ENCODE results near the gene FXYD4.
A peak's percentile ranks its signal among the peaks of the same experiment; 100 is the strongest.
"Not testable (repeated sequence)": the region's sequence is repeated elsewhere in the genome, so short reads cannot be mapped to it uniquely, and the experiment has no call there.

Gene FXYD4, protein sequence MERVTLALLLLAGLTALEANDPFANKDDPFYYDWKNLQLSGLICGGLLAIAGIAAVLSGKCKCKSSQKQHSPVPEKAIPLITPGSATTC

DNA sequence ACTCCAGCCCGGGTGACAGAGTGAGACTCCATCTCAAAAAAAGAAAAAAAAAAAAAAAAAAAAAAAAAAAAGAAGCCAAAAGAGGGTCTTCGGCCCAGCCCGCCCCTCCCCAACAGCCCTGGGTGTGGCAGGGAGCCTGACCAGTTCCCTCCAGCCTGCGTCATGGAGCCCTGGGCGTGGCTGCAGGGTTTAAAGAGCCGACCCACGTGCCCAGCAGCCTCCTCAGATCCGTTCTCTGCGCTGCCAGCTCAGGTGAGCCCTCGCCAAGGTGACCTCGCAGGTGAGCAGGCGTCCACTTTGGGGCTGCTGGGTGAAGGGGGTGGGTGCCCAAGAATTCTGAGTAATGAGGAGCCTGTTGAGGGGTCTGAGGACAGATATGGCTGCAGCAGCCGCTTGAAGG, at the start of gene FXYD4:
Gene FXYD4 (plus strand): TSS at position 219 of the 400 bp plus-strand sequence. CDS start 2,111 bp downstream, outside the sequence.
- DNase-seq = no peak

- DNase-seq = peak; percentile 32
These were observed 49.1 kb upstream of the FXYD4 start for GRCh38 chr10:43322331-43322730.

- DNase-seq = peak; percentile 93
These were observed 48.7 kb upstream of the FXYD4 start for GRCh38 chr10:43322769-43323168.

GRCh38 chr10:43323245-43323644, 48.2 kb upstream of the FXYD4 start:
- no peak for DNase-seq

- no peak for DNase-seq
These were observed 46.6 kb upstream of the FXYD4 start for GRCh38 chr10:43324876-43325275.

DNA sequence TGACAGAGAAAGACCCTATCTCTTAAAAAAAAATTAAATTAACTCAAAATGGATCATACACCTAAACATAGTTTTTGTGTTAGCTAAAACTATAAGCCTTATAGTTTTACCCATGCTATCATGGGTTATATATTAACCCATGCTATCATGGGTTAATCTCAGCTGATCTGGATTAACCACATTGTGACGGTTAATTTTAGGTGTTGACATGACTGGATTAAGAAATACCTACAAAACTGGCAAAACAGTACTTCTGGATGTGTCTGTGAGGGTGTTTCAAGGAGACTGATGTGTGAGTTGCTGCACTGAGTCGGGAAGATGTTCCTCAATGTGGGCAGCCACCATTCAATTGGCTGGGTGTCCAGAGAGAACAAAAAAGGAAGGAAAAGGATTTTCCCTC, 44.3 kb upstream of the FXYD4 start:
- DNase-seq = no peak

DNA sequence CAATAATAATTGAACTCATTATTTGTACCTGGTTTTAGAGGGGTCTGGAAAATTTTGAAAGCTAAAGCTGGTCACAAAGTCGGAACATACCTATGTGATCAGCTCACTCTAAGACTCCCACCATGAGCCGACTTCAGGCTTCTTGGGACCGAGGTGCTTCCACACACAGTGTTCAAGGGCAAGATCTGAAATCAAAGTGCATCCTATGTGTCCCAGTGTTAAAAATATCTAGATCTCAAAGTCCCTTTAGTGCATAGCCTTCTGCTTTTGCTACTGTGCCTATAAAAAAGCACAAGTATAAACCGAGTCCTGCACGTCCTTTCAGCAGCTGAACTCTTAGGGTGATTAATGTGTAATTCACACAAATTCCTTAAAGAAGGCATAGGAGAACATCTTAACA, 43.5 kb upstream of the FXYD4 start:
- DNase-seq = no peak

GRCh38 chr10:43328810-43329209, 42.6 kb upstream of the FXYD4 start:
- DNase-seq = not testable (repeated sequence)

DNA sequence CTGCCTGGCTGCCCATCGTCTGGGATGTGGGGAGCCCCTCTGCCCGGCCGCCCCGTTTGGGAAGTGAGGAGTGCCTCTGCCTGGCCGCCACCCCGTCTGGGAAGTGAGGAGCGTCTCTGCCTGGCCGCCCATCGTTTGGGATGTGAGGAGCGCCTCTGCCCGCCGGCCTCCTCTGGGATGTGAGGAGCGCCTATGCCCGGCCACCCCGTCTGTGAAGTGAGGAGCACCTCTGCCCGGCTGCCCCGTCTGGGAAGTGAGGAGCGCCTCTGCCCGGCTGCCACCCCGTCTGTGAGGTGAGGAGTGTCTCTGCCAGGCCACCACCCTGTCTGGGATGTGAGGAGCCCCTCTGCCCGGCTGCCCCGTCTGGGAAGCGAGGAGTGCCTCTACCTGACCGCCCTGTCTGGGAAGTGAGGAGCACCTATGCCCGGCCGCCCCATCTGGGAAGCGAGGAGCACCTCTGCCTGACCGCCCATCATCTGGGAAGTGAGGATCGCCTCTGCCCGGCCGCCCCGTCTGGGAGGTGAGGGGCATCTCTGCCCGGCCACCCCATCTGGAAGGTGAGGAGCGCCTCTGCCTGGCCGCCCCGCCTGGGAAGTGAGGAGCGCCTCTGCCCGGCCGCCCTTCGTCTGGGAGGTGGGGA, 42.1 kb upstream of the FXYD4 start:
- not testable (repeated sequence) for DNase-seq

GRCh38 chr10:43330049-43330823, 41.2 kb upstream of the FXYD4 start:
- DNase-seq = not testable (repeated sequence)

- DNase-seq = not testable (repeated sequence)
These were observed 40.7 kb upstream of the FXYD4 start for GRCh38 chr10:43330824-43331127.

GRCh38 chr10:43333653-43334052, 37.8 kb upstream of the FXYD4 start:
- no peak for DNase-seq

GRCh38 chr10:43336061-43336460, 35.4 kb upstream of the FXYD4 start:
- DNase-seq = no peak

GRCh38 chr10:43336641-43337318, 34.7 kb upstream of the FXYD4 start:
- no peak for DNase-seq

DNA sequence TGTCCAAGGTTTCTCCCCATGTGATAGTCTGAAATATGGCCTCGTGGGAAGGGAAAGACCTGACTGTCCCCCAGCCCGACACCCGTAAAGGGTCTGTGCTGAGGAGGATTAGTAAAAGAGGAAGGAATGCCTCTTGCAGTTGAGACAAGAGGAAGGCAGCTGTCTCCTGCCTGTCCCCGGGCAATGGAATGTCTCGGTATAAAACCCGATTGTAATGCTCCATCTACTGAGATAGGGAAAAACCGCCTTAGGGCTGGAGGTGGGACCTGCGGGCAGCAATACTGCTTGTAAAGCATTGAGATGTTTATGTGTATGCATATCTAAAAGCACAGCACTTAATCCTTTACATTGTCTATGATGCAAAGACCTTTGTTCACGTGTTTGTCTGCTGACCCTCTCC, 33.9 kb upstream of the FXYD4 start:
- DNase-seq = not testable (repeated sequence)

DNA sequence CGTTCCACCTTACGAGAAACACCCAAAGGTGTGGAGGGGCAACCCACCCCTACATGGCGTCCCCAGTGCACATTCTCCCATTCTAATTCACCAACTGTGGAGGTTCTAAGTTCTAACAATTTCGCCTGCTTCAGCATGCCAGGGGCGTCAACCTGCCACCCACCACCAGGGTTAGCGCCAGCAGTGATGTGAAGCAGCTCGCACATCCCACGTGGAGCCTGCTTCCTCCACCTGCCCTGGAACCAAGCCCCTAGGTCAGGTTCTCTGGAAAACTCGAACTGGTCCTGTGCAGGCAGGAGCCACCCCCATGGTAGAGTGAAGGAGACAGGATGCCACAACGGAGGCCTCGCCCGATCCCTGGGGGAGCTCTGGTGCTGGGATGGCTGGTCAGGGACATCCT, 33.3 kb upstream of the FXYD4 start:
- no peak for DNase-seq

DNA sequence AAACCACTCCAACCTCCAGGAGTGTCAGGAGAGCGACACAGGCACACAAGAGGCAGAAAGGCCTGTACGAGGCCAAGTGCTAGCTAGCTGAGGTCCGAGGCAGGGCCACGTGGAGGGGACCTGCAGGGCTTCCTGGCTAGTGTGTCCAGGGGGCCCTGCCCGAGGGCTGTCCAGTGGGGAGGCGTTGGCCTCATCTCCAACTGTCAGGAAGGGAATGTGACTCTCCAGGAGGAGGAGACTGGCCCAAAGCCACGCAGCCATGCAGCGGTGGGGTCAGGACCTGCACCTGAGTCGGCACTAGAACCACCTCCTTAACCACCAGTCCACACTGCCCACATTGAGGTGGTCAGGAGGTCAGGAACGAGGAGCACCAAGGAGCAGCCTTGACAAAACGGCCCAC, 32.3 kb upstream of the FXYD4 start:
- DNase-seq = no peak

GRCh38 chr10:43340101-43340500, 31.3 kb upstream of the FXYD4 start:
- no peak for DNase-seq

- DNase-seq = no peak
These were observed 30.8 kb upstream of the FXYD4 start for GRCh38 chr10:43340619-43341018.

- DNase-seq = no peak
These were observed 30.0 kb upstream of the FXYD4 start for GRCh38 chr10:43341450-43341849.

GRCh38 chr10:43342279-43343125, 28.9 kb upstream of the FXYD4 start:
- DNase-seq = no peak

- no peak for DNase-seq
These were observed 28.3 kb upstream of the FXYD4 start for GRCh38 chr10:43343126-43343525.

- no peak for DNase-seq
These were observed 27.4 kb upstream of the FXYD4 start for GRCh38 chr10:43344051-43344450.

Measured in femur (tissue), 1 donor.